Measurements from ENCODE around the gene DISC1.
"Not testable (repeated sequence)": the region's sequence is repeated elsewhere in the genome, so short reads cannot be mapped to it uniquely, and the experiment has no call there.

DISC1 gene

GRCh38 chr1:231584921-231585320 is 41.7 kb upstream of the DISC1 start:
- H3K4me3 ChIP-seq (replicated peaks in 1 of 2; ENCODE audit: low read depth in 2 of 2, low read length in 2 of 2): no peak overlapping the region
- DNase-seq (ENCODE audit: low read depth in 2 of 2): no peak
- no peak for TF ChIP-seq CTCF (IDR thresholded peaks at IDR 0.05; ENCODE audit: low read depth, low read length)

- H3K4me3 ChIP-seq (replicated peaks in 1 of 2; ENCODE audit: low read depth in 2 of 2, low read length in 2 of 2): no peak overlapping the region
- TF ChIP-seq CTCF (IDR thresholded peaks at IDR 0.05; ENCODE audit: low read depth, low read length): peak; percentile 79
- peak; percentile 83 for DNase-seq (ENCODE audit: low read depth in 2 of 2)
Measured at GRCh38 chr1:231590453-231591198, 36.0 kb upstream of the DISC1 start.

- no peak for TF ChIP-seq CTCF (IDR thresholded peaks at IDR 0.05; ENCODE audit: low read depth, low read length)
- no peak for DNase-seq (ENCODE audit: low read depth in 2 of 2)
- H3K4me3 ChIP-seq (replicated peaks in 1 of 2; ENCODE audit: low read depth in 2 of 2, low read length in 2 of 2): no peak overlapping the region
Measured at GRCh38 chr1:231591466-231591865, 35.1 kb upstream of the DISC1 start.

GRCh38 chr1:231592809-231593208 is 33.8 kb upstream of the DISC1 start:
- DNase-seq (ENCODE audit: low read depth in 2 of 2): no peak
- no peak overlapping the region for H3K4me3 ChIP-seq (replicated peaks in 1 of 2; ENCODE audit: low read depth in 2 of 2, low read length in 2 of 2)
- TF ChIP-seq CTCF (IDR thresholded peaks at IDR 0.05; ENCODE audit: low read depth, low read length): no peak

- not testable (repeated sequence) for DNase-seq (ENCODE audit: low read depth in 2 of 2); H3K4me3 ChIP-seq (replicated peaks in 1 of 2; ENCODE audit: low read depth in 2 of 2, low read length in 2 of 2)
Measured at GRCh38 chr1:231593264-231593663, 33.3 kb upstream of the DISC1 start.

- TF ChIP-seq CTCF (IDR thresholded peaks at IDR 0.05; ENCODE audit: low read depth, low read length): no peak
- H3K4me3 ChIP-seq (replicated peaks in 1 of 2; ENCODE audit: low read depth in 2 of 2, low read length in 2 of 2): no peak overlapping the region
- no peak for DNase-seq (ENCODE audit: low read depth in 2 of 2)
Measured at GRCh38 chr1:231594123-231594522, 32.5 kb upstream of the DISC1 start.

- TF ChIP-seq CTCF (IDR thresholded peaks at IDR 0.05; ENCODE audit: low read depth, low read length): no peak
- no peak for DNase-seq (ENCODE audit: low read depth in 2 of 2)
- H3K4me3 ChIP-seq (replicated peaks in 1 of 2; ENCODE audit: low read depth in 2 of 2, low read length in 2 of 2): no peak overlapping the region
Measured at GRCh38 chr1:231594749-231595148, 31.8 kb upstream of the DISC1 start.

Data from cardiac fibroblast (primary cell).